HEK293 (cell line): ENCODE data around the gene C11orf98.

Experiments
- EGR2 ChIP-seq: fragments of 450-650 bp; formaldehyde crosslinking; IDR thresholded peaks from 2 replicates; pipeline ENCODE4 v1.5.1; 2016; ENCODE audit warnings: low read depth, missing biosample characterization, missing genetic modification characterization
- GLIS2 ChIP-seq: fragments of 450-650 bp; formaldehyde crosslinking; IDR thresholded peaks from 2 replicates; pipeline ENCODE4 v1.5.1; 2016; ENCODE audit warnings: missing biosample characterization, missing genetic modification characterization
- IKZF3 ChIP-seq: fragments of 450-650 bp; IDR thresholded peaks from 2 replicates; pipeline ENCODE4 v1.5.0; 2018; ENCODE audit warnings: missing biosample characterization, mild to moderate bottlenecking, missing genetic modification characterization, moderate library complexity
- KLF17 ChIP-seq: fragments of 450-650 bp; formaldehyde crosslinking; IDR thresholded peaks from 2 replicates; pipeline ENCODE4 v1.5.1; 2016; ENCODE audit warnings: missing biosample characterization, missing genetic modification characterization
- KLF8 ChIP-seq: fragments of 450-650 bp; formaldehyde crosslinking; IDR thresholded peaks from 2 replicates; pipeline ENCODE4 v1.5.1; 2016; ENCODE audit warnings: missing biosample characterization, missing genetic modification characterization
- OSR2 ChIP-seq: fragments of 450-650 bp; formaldehyde crosslinking; IDR thresholded peaks from 2 replicates; pipeline ENCODE4 v1.5.1; 2016; ENCODE audit warnings: missing biosample characterization, missing genetic modification characterization
- PRDM1 ChIP-seq: fragments of 450-650 bp; formaldehyde crosslinking; IDR thresholded peaks from 2 replicates; pipeline ENCODE4; 2016; ENCODE audit warnings: missing biosample characterization, missing genetic modification characterization
- PRDM10 ChIP-seq: fragments of 450-650 bp; formaldehyde crosslinking; IDR thresholded peaks from 2 replicates; pipeline ENCODE4 v1.5.1; 2016; ENCODE audit warnings: missing biosample characterization, missing genetic modification characterization
- RBAK ChIP-seq: fragments of 450-650 bp; formaldehyde crosslinking; IDR thresholded peaks from 2 replicates; pipeline ENCODE4 v1.5.1; 2016; ENCODE audit warnings: missing biosample characterization, missing genetic modification characterization
- YY1 ChIP-seq: fragments of 450-650 bp; formaldehyde crosslinking; IDR thresholded peaks from 2 replicates; pipeline ENCODE4 v1.5.1; 2018; ENCODE audit warnings: missing biosample characterization, missing genetic modification characterization
- YY2 ChIP-seq: fragments of 450-650 bp; formaldehyde crosslinking; IDR thresholded peaks from 2 replicates; pipeline ENCODE4 v1.5.1; 2016; ENCODE audit warnings: missing biosample characterization, missing genetic modification characterization
- ZBTB11 ChIP-seq: fragments of 450-650 bp; formaldehyde crosslinking; conservative IDR thresholded peaks from 2 replicates; pipeline ENCODE4 v1.5.1; 2016; ENCODE audit warnings: low read depth, missing biosample characterization, missing genetic modification characterization
- ZBTB48 ChIP-seq: fragments of 450-650 bp; formaldehyde crosslinking; IDR thresholded peaks from 2 replicates; pipeline ENCODE4 v1.5.1; 2016; ENCODE audit warnings: missing biosample characterization, missing genetic modification characterization
- ZIC2 ChIP-seq: fragments of 450-650 bp; formaldehyde crosslinking; IDR thresholded peaks from 2 replicates; pipeline ENCODE4 v1.5.1; 2016; ENCODE audit warnings: missing biosample characterization, missing genetic modification characterization
- ZNF121 ChIP-seq: fragments of 450-650 bp; formaldehyde crosslinking; IDR thresholded peaks from 2 replicates; pipeline ENCODE4 v1.5.1; 2016; ENCODE audit warnings: missing biosample characterization, missing genetic modification characterization
- ZNF140 ChIP-seq: fragments of 450-650 bp; formaldehyde crosslinking; IDR thresholded peaks from 2 replicates; pipeline ENCODE4 v1.5.1; 2016; ENCODE audit warnings: missing biosample characterization, missing genetic modification characterization
- ZNF155 ChIP-seq: fragments of 450-650 bp; formaldehyde crosslinking; IDR thresholded peaks from 2 replicates; pipeline ENCODE4 v1.5.1; 2016; ENCODE audit warnings: missing biosample characterization, missing genetic modification characterization
- ZNF16 ChIP-seq: fragments of 450-650 bp; formaldehyde crosslinking; IDR thresholded peaks from 2 replicates; pipeline ENCODE4 v1.5.1; 2016; ENCODE audit warnings: low read depth, missing biosample characterization, missing genetic modification characterization
- ZNF23 ChIP-seq: fragments of 450-650 bp; formaldehyde crosslinking; IDR thresholded peaks from 2 replicates; pipeline ENCODE4 v1.5.1; 2016; ENCODE audit warnings: missing biosample characterization, missing genetic modification characterization, borderline replicate concordance
- ZNF324 ChIP-seq: fragments of 450-650 bp; formaldehyde crosslinking; IDR thresholded peaks from 2 replicates; pipeline ENCODE4 v1.5.1; 2016; ENCODE audit warnings: missing biosample characterization, missing genetic modification characterization
- ZNF423 ChIP-seq: fragments of 450-650 bp; formaldehyde crosslinking; IDR thresholded peaks from 2 replicates; pipeline ENCODE4 v1.5.1; 2016; ENCODE audit warnings: missing biosample characterization, missing genetic modification characterization
- ZNF501 ChIP-seq: fragments of 450-650 bp; formaldehyde crosslinking; IDR thresholded peaks from 2 replicates; pipeline ENCODE4 v1.5.1; 2016; ENCODE audit warnings: missing biosample characterization, missing genetic modification characterization
- ZNF521 ChIP-seq: fragments of 450-650 bp; formaldehyde crosslinking; IDR thresholded peaks from 2 replicates; pipeline ENCODE4 v1.5.1; 2017; ENCODE audit warnings: missing biosample characterization, mild to moderate bottlenecking, missing genetic modification characterization
- ZNF549 ChIP-seq: fragments of 450-650 bp; IDR thresholded peaks from 2 replicates; pipeline ENCODE4 v1.5.1; 2018; ENCODE audit warnings: missing biosample characterization, missing genetic modification characterization, mild to moderate bottlenecking, inconsistent platforms, moderate library complexity
- ZNF561 ChIP-seq: fragments of 450-650 bp; IDR thresholded peaks from 2 replicates; pipeline ENCODE4 v1.5.1; 2018; ENCODE audit warnings: missing biosample characterization, missing genetic modification characterization, borderline replicate concordance
- ZNF639 ChIP-seq: fragments of 450-650 bp; formaldehyde crosslinking; IDR thresholded peaks from 2 replicates; pipeline ENCODE4 v1.5.1; 2016; ENCODE audit warnings: missing biosample characterization, missing genetic modification characterization
- ZNF660 ChIP-seq: fragments of 450-650 bp; IDR thresholded peaks from 2 replicates; pipeline ENCODE4 v1.5.1; 2018; ENCODE audit warnings: missing biosample characterization, mild to moderate bottlenecking, missing genetic modification characterization

The C11orf98 gene

GRCh38 chr11:62671608-62672389 lies 6.8 kb upstream of the C11orf98 start, which contains the start of the genes LBHD1 and UQCC3 (continued):
- TF ChIP-seq ZNF660 (tag by site-specific recombination), result peak; percentile 84
- peak; percentile 52; the same call in 1 of the 2 replicates for TF ChIP-seq ZNF324 (tag by site-specific recombination)
- TF ChIP-seq ZNF423, result peak; percentile 30; the same call in 1 of the 2 replicates
- peak; percentile 74 for TF ChIP-seq ZIC2 (tag by site-specific recombination)
- peak; percentile 62; the same call in 1 of the 2 replicates for TF ChIP-seq KLF8 (tag by site-specific recombination)
- peak; percentile 72 for TF ChIP-seq IKZF3
- peak; percentile 51; the same call in 1 of the 2 replicates for TF ChIP-seq YY2
- no peak for TF ChIP-seq ZNF23 (tag by site-specific recombination)
- peak; percentile 9; the same call in 1 of the 2 replicates for TF ChIP-seq PRDM10
- peak; percentile 13; the same call in 1 of the 2 replicates for TF ChIP-seq KLF17 (tag by site-specific recombination)
- no peak for TF ChIP-seq ZNF140
- no peak for TF ChIP-seq PRDM1
- TF ChIP-seq EGR2 (tag by site-specific recombination), result peak; percentile 82
- peak; percentile 39; the same call in 1 of the 2 replicates for TF ChIP-seq OSR2
- no peak for TF ChIP-seq ZNF121 (tag by site-specific recombination)
- TF ChIP-seq ZNF549 (tag by site-specific recombination), result no peak
- peak; percentile 71 for TF ChIP-seq ZBTB11 (tag by site-specific recombination)
- peak; percentile 66 for TF ChIP-seq YY1
- peak; percentile 46; the same call in 1 of the 2 replicates for TF ChIP-seq ZNF561 (tag by site-specific recombination)
- TF ChIP-seq ZNF521, result no peak
- no peak for TF ChIP-seq ZNF155 (tag by site-specific recombination)
- peak; percentile 9; the same call in 1 of the 2 replicates for TF ChIP-seq ZBTB48 (tag by site-specific recombination)
- no peak for TF ChIP-seq RBAK
- peak; percentile 84 for TF ChIP-seq GLIS2 (tag by site-specific recombination)
- TF ChIP-seq ZNF639 (tag by site-specific recombination), result peak; percentile 62; the same call in 1 of the 2 replicates
- TF ChIP-seq ZNF501, result 0 out of 2 replicates have a peak, but pooled peaks have one; percentile 18
- TF ChIP-seq ZNF16 (tag by site-specific recombination), result no peak
